Endothelial cell of umbilical vein (primary cell): ENCODE measurements around the gene BRD2. TPM values are rescaled to one million over a fixed set of nuclear protein-coding genes. Genes with fewer than 3 reads are reported as not detected.

Source experiments
- BruUV-seq: library from RNA; stranded (reverse); fragments of 400-500 nt; replicated peaks from 2 replicates; lab custom pipeline; 2021; lab: Mats Ljungman, UMichigan
- CTCF ChIA-PET: fragments of 300-600, 350-600 bp; sonication (Branson Sonifier 250); formaldehyde crosslinking; loops from one replicate; lab custom pipeline; 2021; ENCODE audit warnings: antibody characterized with exemption, inconsistent platforms; lab: Charles Lee
- POLR2A ChIA-PET: fragments of 300-600, 350-600 bp; sonication (Branson Sonifier 250); formaldehyde crosslinking; loops from one replicate; lab custom pipeline; 2021; ENCODE audit warnings: antibody characterized with exemption, inconsistent platforms; lab: Charles Lee
- DNase-seq: peaks from one replicate; pipeline ENCODE4 v3.0.0-alpha.2; 2011; ENCODE audit warnings: low read depth, low spot score
- FAIRE-seq: peaks from 2 replicates; lab custom pipeline; 2011; peaks lifted over from hg19 to GRCh38; lab: Jason Lieb, UNC
- H2AFZ ChIP-seq: 2 replicates; pipeline ENCODE4 v1.6.0; 2012; ENCODE audit warnings: low read depth, low read length, control low read depth, inconsistent platforms
- H3K27ac ChIP-seq: 2 replicates; pipeline ENCODE4 v1.5.1; 2011; ENCODE audit warnings: low read depth, mild to moderate bottlenecking, control low read depth, low read length, moderate library complexity; ENCODE audit not compliant: insufficient read depth
- H3K27me3 ChIP-seq, 2 experiments: 2 replicates each; pipeline versions ENCODE4 v1.6.0 to v1.6.1; 2011; ENCODE audit warnings: low read length in 2 of 2, mixed read lengths in 1 of 2; ENCODE audit not compliant: control insufficient read depth in 2 of 2, insufficient read depth in 2 of 2
- H3K36me3 ChIP-seq, 2 experiments: 2 replicates in 1 of 2; 3 replicates in 1 of 2; pipeline ENCODE4 v1.5.1; 2011; ENCODE audit warnings: low read length in 2 of 2, mild to moderate bottlenecking in 1 of 2, moderate library complexity in 1 of 2; ENCODE audit not compliant: control insufficient read depth in 2 of 2, insufficient read depth in 2 of 2; ENCODE audit errors: extremely low read depth in 1 of 2
- H3K4me1 ChIP-seq: 3 replicates; pipeline ENCODE4 v1.5.1; 2011; ENCODE audit warnings: mild to moderate bottlenecking, low read length; ENCODE audit not compliant: control insufficient read depth, insufficient read depth; ENCODE audit errors: extremely low read depth
- H3K4me2 ChIP-seq: 2 replicates; pipeline ENCODE4 v1.6.1; 2011; ENCODE audit warnings: low read length, control low read depth, mixed read lengths; ENCODE audit not compliant: insufficient read depth
- H3K4me3 ChIP-seq, 3 experiments: fragments of 200-600 bp in 1 of 3; sonication (generic), shearing (Covaris generic) in 1 of 3; replicated peaks in 1 of 3; 2 replicates each; pipeline ENCODE4 v1.5.1; 2011 to 2016; ENCODE audit warnings: control low read depth in 3 of 3, low read length in 3 of 3, mild to moderate bottlenecking in 2 of 3, inconsistent platforms in 1 of 3, low read depth in 1 of 3, moderate library complexity in 1 of 3; ENCODE audit not compliant: insufficient read depth in 1 of 3
- H3K79me2 ChIP-seq: 2 replicates; pipeline ENCODE4 v1.6.0; 2012; ENCODE audit warnings: low read length, inconsistent platforms; ENCODE audit not compliant: control insufficient read depth, insufficient read depth
- H3K9ac ChIP-seq: replicated peaks from 2 replicates; pipeline ENCODE3; 2011; ENCODE audit warnings: low read length, control low read depth; ENCODE audit not compliant: insufficient read depth; ENCODE audit errors: extremely low read depth
- H3K9me1 ChIP-seq: replicated peaks from 3 replicates; pipeline ENCODE4 v1.6.0; 2011; ENCODE audit warnings: mild to moderate bottlenecking, low read length; ENCODE audit not compliant: control insufficient read depth, insufficient read depth; ENCODE audit errors: extremely low read depth
- H3K9me3 ChIP-seq: replicated peaks from 2 replicates; pipeline ENCODE4 v1.5.1; 2012; ENCODE audit warnings: low read length, inconsistent platforms; ENCODE audit not compliant: control insufficient read depth, insufficient read depth
- H4K20me1 ChIP-seq: replicated peaks from 2 replicates; pipeline ENCODE3; 2011; ENCODE audit warnings: mild to moderate bottlenecking, low read length; ENCODE audit not compliant: control insufficient read depth, insufficient read depth; ENCODE audit errors: extremely low read depth
- CTCF ChIP-seq, 2 donors: IDR thresholded peaks; 1 replicate in 1 of 2; 2 replicates in 1 of 2; pipeline ENCODE4 v1.5.1; 2011; ENCODE audit warnings: low read length in 2 of 2, mild to moderate bottlenecking in 2 of 2, moderate library complexity in 2 of 2, control low read depth in 1 of 2, inconsistent platforms in 1 of 2, low read depth in 1 of 2; ENCODE audit not compliant: insufficient read depth in 1 of 2; ENCODE audit errors: extremely low read depth in 1 of 2
- POLR2AphosphoS5 ChIP-seq: IDR thresholded peaks from 2 replicates; pipeline ENCODE4 v1.6.1; 2012; ENCODE audit warnings: low read depth, mild to moderate bottlenecking, control low read depth, low read length, moderate library complexity; ENCODE audit not compliant: insufficient read depth
- dilution Hi-C: fragments of 300-500 bp; cut with MboI; formaldehyde crosslinking; loops from one replicate; pipeline ENCODE4 v1.15.0; 2019; ENCODE audit warnings: low sequenced_read_pairs; ENCODE audit not compliant: extremely low pct_ligation_motif_present
- intact Hi-C: fragments of 100-400 bp; cut with micrococcal nuclease; formaldehyde crosslinking; loops from one replicate; pipeline ENCODE4 v1.10.0; 2022
- polyA plus RNA-seq, 4 experiments: library from polyadenylated mRNA; depleted of rRNA in 3 of 4; stranded (reverse) in 3 of 4; unstranded in 1 of 4; fragments of >200 nt; gene quantifications; 2 replicates each; pipeline versions ENCODE4 v1.2.1 to v1.2.3, GENCODE V29; 2011 to 2012; ENCODE audit warnings: missing spikeins in 1 of 4
- total RNA-seq: library from RNA; stranded (reverse); gene quantifications from 2 replicates; pipeline ENCODE4 v1.2.3, GENCODE V29; 2021

BRD2 gene
- total and polyA plus RNA-seq, 2 donors (not counting 3 experiments of a cell fraction or from before 2014, with no cell fraction given): 131 to 197 TPM

GRCh38 chr6:32974541-32975308 is 6.3 kb downstream of the BRD2 start:
- Histone ChIP-seq H3K27ac (no peak overlapping the region), H4K20me1 (peaks cover 27% of the 10 kb centered on the region), H3K4me2 (peak overlapping the region; percentile 69), H3K4me1 (peaks cover 16% of the 10 kb centered on the region), H3K79me2 (peaks cover 75% of the 10 kb centered on the region), H2AFZ (no peak overlapping the region), H3K36me3 (peaks cover 43 to 47% of the 10 kb centered on the region in 2 experiments), H3K9me1 (no peaks in the 10 kb centered on the region), H3K9ac (peak overlapping the region; percentile 15), H3K4me3 (peak overlapping the region; percentile 83 to 94 (median 91)), H3K9me3 (no peaks in the 10 kb centered on the region), H3K27me3 (no peaks in the 10 kb centered on the region)
- no TSS peak for BruUV-seq
- ChIA-PET POLR2A (interaction anchor here (0.8 to 5.8 kb wide), 3 partner anchors 9 to 275 kb away, joined by 3 to 89 read pairs (median 35); no protein-coding TSS in a partner anchor), CTCF (interaction anchor here (1.0 to 13.7 kb wide), 7 partner anchors 10 to 273 kb away, joined by 3 to 187 read pairs (median 6); partner anchors contain the start of genes HLA-DMA and TAP2)
- intact Hi-C loops: loop anchor here (2.0 to 10.0 kb wide), 5 partner anchors 42 to 797 kb away; partner anchors contain the start of genes AGPAT1, CUTA, HSD17B8 and PHF1
- FAIRE-seq (peak; percentile 69), DNase-seq (no peak)
- no peak for TF ChIP-seq CTCF (IDR thresholded peaks at IDR 0.05; ENCODE audit: extremely low read depth in 1 of 2, insufficient read depth in 1 of 2, low read depth in 1 of 2, low read length in 2 of 2)
- TF ChIP-seq POLR2AphosphoS5: peak; percentile 17
- dilution Hi-C loops: no loop called here
